ENCODE data around the gene POMGNT1. TPM values are rescaled to one million over a fixed set of nuclear protein-coding genes. Genes with fewer than 3 reads are reported as not detected.

The POMGNT1 gene
- total and polyA plus RNA-seq, 8 donors, result 2.9 to 47.3 (median 36.2) TPM

GRCh38 chr1:46181343-46182260 is 16.6 kb downstream of the POMGNT1 start:
- Histone ChIP-seq H3K27ac (peak overlapping the region; percentile 85 to 90 (median 88)), H3K27me3 (no peaks in the 10 kb centered on the region), H3K9me3 (no peaks in the 10 kb centered on the region), H3K4me1 (peaks cover 22 to 65% (median 52%) of the 10 kb centered on the region in 4 donors), H3K36me3 (peaks cover 0 to 8% (median 2%) of the 10 kb centered on the region in 4 donors), H3K4me3 (peak overlapping the region; percentile 21 to 39 (median 31))
- DNase-seq, result peak in 1 of 2 donors; percentile 69
- 31 to 49% (median 37%) methylated on average over 10 of the region's 10 CpGs for WGBS, 5 donors
- intact Hi-C loops (cut with DNase I; ENCODE audit: low total_unique reads), result no loop called here
- TF ChIP-seq, protein P1, sequence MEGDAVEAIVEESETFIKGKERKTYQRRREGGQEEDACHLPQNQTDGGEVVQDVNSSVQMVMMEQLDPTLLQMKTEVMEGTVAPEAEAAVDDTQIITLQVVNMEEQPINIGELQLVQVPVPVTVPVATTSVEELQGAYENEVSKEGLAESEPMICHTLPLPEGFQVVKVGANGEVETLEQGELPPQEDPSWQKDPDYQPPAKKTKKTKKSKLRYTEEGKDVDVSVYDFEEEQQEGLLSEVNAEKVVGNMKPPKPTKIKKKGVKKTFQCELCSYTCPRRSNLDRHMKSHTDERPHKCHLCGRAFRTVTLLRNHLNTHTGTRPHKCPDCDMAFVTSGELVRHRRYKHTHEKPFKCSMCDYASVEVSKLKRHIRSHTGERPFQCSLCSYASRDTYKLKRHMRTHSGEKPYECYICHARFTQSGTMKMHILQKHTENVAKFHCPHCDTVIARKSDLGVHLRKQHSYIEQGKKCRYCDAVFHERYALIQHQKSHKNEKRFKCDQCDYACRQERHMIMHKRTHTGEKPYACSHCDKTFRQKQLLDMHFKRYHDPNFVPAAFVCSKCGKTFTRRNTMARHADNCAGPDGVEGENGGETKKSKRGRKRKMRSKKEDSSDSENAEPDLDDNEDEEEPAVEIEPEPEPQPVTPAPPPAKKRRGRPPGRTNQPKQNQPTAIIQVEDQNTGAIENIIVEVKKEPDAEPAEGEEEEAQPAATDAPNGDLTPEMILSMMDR (IDR thresholded peaks at IDR 0.05), result peak in 1 of 7 experiments; percentile 12
- TF ChIP-seq EP300 (IDR thresholded peaks at IDR 0.05), result no peak
- TF ChIP-seq POLR2A (IDR thresholded peaks at IDR 0.05), result no peak
- TF ChIP-seq POLR2AphosphoS5 (IDR thresholded peaks at IDR 0.05), result peak in 2 of 3 donors; percentile 41 to 43

DNA sequence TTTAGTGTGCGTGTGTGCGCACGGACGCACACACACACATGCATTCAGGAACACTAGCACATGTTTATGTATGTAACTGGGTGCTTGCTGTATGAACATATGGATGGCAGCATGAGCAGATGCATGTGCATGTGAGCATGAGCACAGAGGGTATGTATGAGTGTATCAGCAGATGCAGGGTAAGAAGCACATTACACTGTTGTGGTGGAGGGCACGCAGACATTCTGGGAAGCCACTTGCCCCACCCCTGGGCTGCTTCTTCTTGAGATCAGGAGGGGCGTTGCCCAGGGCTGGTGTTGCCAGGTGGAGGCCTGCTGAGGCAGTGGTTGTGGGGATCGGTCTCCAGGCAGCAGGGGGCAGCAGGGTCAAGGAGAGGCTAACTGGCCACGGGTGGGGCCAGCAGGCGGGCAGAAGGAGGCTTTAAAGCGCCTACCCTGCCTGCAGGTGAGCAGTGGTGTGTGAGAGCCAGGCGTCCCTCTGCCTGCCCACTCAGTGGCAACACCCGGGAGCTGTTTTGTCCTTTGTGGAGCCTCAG is 18.1 kb downstream of the POMGNT1 start:
- Histone ChIP-seq H3K36me3 (peaks cover 0 to 4% (median 0%) of the 10 kb centered on the region in 4 donors), H3K27me3 (no peaks in the 10 kb centered on the region), H3K9me3 (no peaks in the 10 kb centered on the region), H3K4me1 (peaks cover 25 to 60% (median 45%) of the 10 kb centered on the region in 4 donors), H3K27ac (peak overlapping the region; percentile 85 to 90 (median 88)), H3K4me3 (peak overlapping the region; percentile 21 to 39 (median 31))
- 27 to 65% (median 35%) methylated on average over 7 to 12 of the region's 12 CpGs for WGBS, 5 donors
- peak; percentile 86 to 88 for DNase-seq
- TF ChIP-seq, protein P1 (IDR thresholded peaks at IDR 0.05), result peak in 3 of 7 experiments; percentile 29 to 80 (median 30)
- TF ChIP-seq POLR2AphosphoS5 (IDR thresholded peaks at IDR 0.05) (peak in 2 of 3 donors; percentile 50 to 65), EP300 (IDR thresholded peaks at IDR 0.05) (no peak), POLR2A (IDR thresholded peaks at IDR 0.05) (no peak)
- intact Hi-C loops (cut with DNase I; ENCODE audit: low total_unique reads), result no loop called here

DNA sequence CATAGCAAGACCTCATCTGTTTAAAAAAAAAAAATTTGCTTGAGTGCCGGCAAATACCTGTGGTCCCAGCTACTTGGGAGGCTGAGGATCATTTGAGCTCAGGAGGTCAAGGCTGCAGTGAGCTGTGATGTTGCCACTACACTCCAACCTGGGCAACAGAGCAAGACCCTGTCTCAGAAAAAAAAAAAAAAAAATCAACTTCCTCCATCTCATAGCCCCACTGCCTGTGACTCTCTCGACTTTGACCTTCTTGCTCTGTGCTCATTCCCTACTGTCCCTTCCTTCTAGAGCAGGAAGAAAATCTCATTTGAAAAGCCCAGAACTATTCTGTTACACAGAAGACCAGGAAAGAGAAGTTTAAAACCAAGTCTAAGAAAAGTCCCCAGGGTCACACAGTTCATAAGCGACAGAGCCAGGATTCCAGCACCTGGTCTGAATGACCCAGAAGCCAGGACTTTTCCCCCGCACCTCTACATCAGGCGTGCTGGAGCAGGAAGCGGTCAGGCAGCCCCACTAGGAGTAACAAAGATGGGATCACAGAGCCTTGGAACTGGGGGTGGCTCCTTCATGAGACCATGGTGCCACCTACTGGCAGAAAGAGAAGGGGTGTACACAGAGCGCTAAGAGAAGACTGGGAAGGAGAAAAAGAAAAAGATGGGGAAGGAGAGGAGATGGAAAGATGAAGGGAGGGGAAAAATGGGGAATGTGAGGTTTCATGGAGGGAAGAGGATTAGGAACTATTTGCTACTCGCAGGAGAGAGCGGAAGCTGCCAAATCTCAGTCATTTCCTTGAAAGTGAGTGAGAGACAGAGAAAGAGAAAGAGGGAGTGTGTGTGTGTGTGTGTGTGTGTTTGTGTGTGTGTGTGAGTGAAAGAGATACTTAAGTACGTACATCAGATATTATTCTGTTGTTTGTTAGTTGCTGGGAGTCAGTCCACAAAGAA is 18.8 kb downstream of the POMGNT1 start:
- Histone ChIP-seq H3K9me3 (no peaks in the 10 kb centered on the region), H3K4me1 (peaks cover 28 to 60% (median 45%) of the 10 kb centered on the region in 4 donors), H3K27ac (peak overlapping the region; percentile 85 to 90 (median 88)), H3K4me3 (no peak overlapping the region), H3K36me3 (peaks cover 0 to 3% (median 0%) of the 10 kb centered on the region in 4 donors), H3K27me3 (no peaks in the 10 kb centered on the region)
- intact Hi-C loops (cut with DNase I; ENCODE audit: low total_unique reads), result loop anchor here (5.0 kb wide), 1 partner anchor 142 kb away; no protein-coding TSS in a partner anchor
- peak; percentile 87 to 95 for DNase-seq
- TF ChIP-seq EP300 (IDR thresholded peaks at IDR 0.05) (no peak), POLR2AphosphoS5 (IDR thresholded peaks at IDR 0.05) (peak in 2 of 3 donors; percentile 38 to 79), POLR2A (IDR thresholded peaks at IDR 0.05) (no peak)
- TF ChIP-seq, protein P1 (IDR thresholded peaks at IDR 0.05), result peak in 5 of 7 experiments; percentile 75 to 99 (median 87)
- WGBS, 5 donors, result 6 to 12% (median 9%) methylated on average over 10 of the region's 10 CpGs
